SU-DHL-6 (cell line): ENCODE data around the gene HOXA11.

Source experiments
- EZH2phosphoT487 ChIP-seq: fragments of 200-600 bp; sonication (generic), shearing (Covaris generic); conservative IDR thresholded peaks from 2 replicates; pipeline ENCODE4 v1.6.1; 2018; ENCODE audit warnings: mild to moderate bottlenecking, antibody characterized with exemption, low read length, moderate library complexity, mixed read lengths
- TF ChIP-seq, protein P1 (sequence below): fragments of 200-600 bp; sonication (generic); IDR thresholded peaks from one replicate; pipeline ENCODE4 v1.5.1; 2017; ENCODE audit warnings: antibody characterized with exemption, mild to moderate bottlenecking, low read length, moderate library complexity; ENCODE audit not compliant: insufficient read depth, poor library complexity, severe bottlenecking

DNA sequence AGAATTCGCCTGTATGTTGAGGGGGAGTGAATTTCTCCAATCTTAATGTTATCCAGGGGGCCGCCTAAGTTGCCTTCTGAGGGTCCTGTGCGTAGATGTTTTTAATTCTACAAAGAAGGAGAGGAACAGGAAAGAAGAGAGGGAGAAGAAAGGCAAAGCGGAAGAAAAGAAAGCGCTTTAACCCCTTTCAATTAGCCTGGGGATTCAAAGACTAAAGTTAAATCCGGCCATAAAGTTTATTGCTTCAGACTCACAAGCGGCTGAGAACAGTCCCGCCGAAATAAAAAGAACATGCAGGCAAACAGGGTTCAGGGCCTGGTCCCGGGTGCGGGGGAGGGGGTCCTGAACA lies 46.1 kb downstream of the HOXA11 start:
- TF ChIP-seq, protein P1, sequence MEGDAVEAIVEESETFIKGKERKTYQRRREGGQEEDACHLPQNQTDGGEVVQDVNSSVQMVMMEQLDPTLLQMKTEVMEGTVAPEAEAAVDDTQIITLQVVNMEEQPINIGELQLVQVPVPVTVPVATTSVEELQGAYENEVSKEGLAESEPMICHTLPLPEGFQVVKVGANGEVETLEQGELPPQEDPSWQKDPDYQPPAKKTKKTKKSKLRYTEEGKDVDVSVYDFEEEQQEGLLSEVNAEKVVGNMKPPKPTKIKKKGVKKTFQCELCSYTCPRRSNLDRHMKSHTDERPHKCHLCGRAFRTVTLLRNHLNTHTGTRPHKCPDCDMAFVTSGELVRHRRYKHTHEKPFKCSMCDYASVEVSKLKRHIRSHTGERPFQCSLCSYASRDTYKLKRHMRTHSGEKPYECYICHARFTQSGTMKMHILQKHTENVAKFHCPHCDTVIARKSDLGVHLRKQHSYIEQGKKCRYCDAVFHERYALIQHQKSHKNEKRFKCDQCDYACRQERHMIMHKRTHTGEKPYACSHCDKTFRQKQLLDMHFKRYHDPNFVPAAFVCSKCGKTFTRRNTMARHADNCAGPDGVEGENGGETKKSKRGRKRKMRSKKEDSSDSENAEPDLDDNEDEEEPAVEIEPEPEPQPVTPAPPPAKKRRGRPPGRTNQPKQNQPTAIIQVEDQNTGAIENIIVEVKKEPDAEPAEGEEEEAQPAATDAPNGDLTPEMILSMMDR = no peak
- no peak for TF ChIP-seq EZH2phosphoT487
